Astrocyte of the spinal cord (primary cell): ENCODE results near the gene GCFC2.

ENCODE experiments used
- DNase-seq: peaks from one replicate; pipeline ENCODE4 v3.0.0; 2011; ENCODE audit warnings: low read depth, low spot score
- H3K4me3 ChIP-seq: 2 replicates; pipeline ENCODE4 v1.5.1; 2011; ENCODE audit warnings: low read depth, mild to moderate bottlenecking, low read length, moderate library complexity
- in situ Hi-C: cut with HindIII; loops from 2 replicates; pipeline ENCODE4 v1.10.0; 2017; ENCODE audit warnings: low sequenced_read_pairs
- TF ChIP-seq, protein P1 (sequence below): IDR thresholded peaks from 2 replicates; pipeline ENCODE4 v1.5.1; 2012; ENCODE audit warnings: low read depth, mild to moderate bottlenecking, low read length, inconsistent platforms

GCFC2 gene

DNA sequence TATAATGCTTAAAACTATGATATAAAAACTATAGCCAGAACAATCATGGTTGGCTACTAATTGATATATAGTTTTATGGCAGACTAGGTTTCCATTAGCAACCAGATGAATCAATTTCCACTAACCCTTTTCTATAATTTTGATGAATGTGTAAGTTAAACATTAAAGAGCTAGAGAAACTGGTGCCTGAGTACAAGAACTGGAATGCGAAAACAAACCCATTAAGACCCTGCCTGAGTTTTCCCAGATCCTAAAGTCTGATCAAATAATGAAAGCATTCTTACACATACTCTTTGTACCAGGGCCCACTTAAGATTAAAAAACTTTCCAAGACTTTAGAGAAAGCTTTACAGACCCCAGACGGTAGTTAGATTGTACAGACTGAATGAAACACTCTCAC is 42.8 kb downstream of the GCFC2 start:
- in situ Hi-C loops, result no loop called here
- no peak overlapping the region for H3K4me3 ChIP-seq
- peak; percentile 5 for DNase-seq
- TF ChIP-seq, protein P1, sequence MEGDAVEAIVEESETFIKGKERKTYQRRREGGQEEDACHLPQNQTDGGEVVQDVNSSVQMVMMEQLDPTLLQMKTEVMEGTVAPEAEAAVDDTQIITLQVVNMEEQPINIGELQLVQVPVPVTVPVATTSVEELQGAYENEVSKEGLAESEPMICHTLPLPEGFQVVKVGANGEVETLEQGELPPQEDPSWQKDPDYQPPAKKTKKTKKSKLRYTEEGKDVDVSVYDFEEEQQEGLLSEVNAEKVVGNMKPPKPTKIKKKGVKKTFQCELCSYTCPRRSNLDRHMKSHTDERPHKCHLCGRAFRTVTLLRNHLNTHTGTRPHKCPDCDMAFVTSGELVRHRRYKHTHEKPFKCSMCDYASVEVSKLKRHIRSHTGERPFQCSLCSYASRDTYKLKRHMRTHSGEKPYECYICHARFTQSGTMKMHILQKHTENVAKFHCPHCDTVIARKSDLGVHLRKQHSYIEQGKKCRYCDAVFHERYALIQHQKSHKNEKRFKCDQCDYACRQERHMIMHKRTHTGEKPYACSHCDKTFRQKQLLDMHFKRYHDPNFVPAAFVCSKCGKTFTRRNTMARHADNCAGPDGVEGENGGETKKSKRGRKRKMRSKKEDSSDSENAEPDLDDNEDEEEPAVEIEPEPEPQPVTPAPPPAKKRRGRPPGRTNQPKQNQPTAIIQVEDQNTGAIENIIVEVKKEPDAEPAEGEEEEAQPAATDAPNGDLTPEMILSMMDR, result no peak

DNA sequence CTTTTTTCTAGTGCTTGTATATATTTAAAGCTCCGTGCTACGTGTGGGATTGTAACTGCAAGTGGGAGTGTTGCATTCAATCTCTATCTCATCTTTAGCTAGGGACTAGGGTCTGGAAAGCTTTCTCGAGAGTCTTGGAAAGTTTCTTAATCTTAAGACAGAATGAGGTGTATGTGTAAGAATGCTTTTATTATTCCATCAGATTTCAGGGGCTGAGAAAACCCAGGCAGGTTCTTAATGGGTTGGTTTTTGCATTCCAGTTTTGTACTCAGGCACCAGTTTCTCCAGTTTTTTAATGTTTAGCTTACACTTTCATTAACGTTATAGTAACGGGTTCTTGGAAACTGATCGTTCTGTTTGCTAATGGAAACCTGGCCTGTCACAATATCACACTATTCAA is 43.8 kb downstream of the GCFC2 start:
- no peak overlapping the region for H3K4me3 ChIP-seq
- in situ Hi-C loops, result no loop called here
- TF ChIP-seq, protein P1, result no peak
- DNase-seq, result no peak

DNA sequence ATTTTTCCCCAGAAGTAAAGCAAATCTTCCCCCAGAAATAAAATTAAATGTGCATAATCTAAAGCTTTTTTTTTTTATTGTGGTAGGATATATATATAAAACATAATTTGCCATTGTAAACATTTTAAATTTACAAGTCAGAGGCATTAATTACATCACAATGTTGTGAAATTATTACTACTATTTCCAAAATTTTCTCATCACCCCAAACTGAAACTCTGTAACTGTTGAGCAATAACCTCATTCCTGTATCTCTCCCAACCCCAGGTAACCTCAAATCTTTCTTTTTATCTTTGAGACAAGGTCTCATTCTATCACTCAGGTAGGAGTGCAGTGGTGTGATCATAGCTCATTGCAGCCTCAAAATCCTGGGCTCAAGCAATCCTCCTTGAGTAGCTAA is 52.9 kb downstream of the GCFC2 start:
- no peak for DNase-seq
- TF ChIP-seq, protein P1, result no peak
- in situ Hi-C loops, result no loop called here
- no peak overlapping the region for H3K4me3 ChIP-seq

DNA sequence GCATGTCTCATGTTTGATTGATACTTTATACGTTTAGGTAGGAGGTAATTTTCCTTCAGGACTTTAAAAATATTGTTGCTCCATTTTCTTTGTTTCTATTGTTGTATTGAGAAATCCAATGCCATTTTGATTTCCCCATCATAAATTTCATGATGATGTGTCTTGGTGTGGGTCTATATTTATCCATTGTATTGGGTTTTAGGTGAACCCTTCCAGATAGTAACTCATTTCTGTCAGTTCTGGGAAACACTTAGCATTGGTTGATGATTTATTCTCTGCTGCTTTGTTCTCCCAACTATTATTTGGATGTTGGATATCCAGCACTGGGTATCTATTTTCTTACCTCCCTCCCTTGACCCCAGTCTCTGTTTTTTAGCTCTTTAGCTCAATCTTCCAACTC is 54.2 kb downstream of the GCFC2 start:
- TF ChIP-seq, protein P1, result no peak
- H3K4me3 ChIP-seq, result no peak overlapping the region
- DNase-seq, result no peak
- in situ Hi-C loops, result no loop called here

DNA sequence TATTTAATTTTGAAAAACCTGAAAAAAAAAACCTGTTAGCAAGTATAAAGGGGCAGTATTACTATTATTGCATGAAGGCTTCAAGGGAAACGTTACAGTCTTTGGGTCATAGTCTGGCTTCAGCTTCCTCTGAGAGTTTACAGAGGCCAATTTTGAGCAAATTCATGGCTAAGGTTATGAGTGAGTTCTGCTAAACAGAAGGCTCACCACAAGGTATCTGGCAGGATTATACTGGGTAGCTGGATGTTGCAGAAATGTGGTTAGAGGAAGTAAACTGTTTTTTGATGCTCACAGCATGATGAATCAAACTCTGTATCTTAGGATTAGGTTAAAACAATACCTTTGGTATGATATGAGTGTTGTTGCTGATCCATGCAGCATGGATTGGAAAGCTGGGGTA is 54.9 kb downstream of the GCFC2 start:
- in situ Hi-C loops, result no loop called here
- DNase-seq, result no peak
- TF ChIP-seq, protein P1, result no peak
- no peak overlapping the region for H3K4me3 ChIP-seq

DNA sequence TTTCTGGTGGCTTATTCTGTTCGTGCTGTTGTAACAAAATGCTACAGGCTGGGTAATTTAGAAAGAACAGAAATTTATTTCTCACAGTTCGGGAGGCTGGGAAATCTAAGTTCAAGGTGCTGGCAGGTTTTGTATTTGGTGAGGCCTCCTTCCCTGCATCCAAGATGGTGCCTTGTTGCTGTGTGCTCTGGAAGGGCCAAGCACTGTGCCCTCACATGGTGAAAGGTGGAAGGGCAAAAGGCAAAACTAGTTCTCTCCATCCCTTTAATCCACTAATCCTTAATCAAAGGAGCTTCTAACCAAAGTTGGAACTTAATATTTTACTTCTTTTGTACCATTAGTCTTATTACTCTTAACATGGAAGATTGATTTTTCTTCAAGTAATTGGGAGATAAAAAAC is 56.7 kb downstream of the GCFC2 start:
- TF ChIP-seq, protein P1, result no peak
- no peak overlapping the region for H3K4me3 ChIP-seq
- no peak for DNase-seq
- in situ Hi-C loops, result no loop called here

DNA sequence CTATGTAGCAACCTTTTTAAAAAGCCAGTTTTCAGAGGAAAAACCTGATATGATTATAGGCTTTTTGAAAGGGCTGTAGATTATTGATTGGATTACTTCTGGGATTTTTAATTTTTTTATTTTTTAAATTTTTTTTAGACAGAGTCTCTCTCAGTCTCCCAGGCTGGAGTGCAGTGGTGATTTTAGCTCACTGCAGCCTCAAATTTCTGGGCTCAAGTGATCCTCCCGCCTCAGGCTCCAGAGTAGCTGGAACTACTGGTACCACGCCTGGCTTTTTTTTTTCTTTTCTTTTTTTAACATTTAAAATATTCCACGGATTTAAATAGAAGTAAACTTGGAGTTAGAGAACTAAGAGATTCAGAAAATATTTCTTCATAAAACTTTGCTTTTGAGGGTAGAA is 62.9 kb downstream of the GCFC2 start:
- peak overlapping the region; percentile 67 for H3K4me3 ChIP-seq
- in situ Hi-C loops, result no loop called here
- TF ChIP-seq, protein P1, result no peak
- no peak for DNase-seq
